HG03025 (cell line): ENCODE measurements around the gene STOML1.

ENCODE experiments used
- ATAC-seq: cut with Tn5 transposase; IDR thresholded peaks from one replicate; pipeline ENCODE4 v1.9.1; 2021; ENCODE audit warnings: mild to moderate bottlenecking, moderate library complexity; ENCODE audit not compliant: unreplicated experiment, low FRiP score

The STOML1 gene, protein sequence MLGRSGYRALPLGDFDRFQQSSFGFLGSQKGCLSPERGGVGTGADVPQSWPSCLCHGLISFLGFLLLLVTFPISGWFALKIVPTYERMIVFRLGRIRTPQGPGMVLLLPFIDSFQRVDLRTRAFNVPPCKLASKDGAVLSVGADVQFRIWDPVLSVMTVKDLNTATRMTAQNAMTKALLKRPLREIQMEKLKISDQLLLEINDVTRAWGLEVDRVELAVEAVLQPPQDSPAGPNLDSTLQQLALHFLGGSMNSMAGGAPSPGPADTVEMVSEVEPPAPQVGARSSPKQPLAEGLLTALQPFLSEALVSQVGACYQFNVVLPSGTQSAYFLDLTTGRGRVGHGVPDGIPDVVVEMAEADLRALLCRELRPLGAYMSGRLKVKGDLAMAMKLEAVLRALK

DNA sequence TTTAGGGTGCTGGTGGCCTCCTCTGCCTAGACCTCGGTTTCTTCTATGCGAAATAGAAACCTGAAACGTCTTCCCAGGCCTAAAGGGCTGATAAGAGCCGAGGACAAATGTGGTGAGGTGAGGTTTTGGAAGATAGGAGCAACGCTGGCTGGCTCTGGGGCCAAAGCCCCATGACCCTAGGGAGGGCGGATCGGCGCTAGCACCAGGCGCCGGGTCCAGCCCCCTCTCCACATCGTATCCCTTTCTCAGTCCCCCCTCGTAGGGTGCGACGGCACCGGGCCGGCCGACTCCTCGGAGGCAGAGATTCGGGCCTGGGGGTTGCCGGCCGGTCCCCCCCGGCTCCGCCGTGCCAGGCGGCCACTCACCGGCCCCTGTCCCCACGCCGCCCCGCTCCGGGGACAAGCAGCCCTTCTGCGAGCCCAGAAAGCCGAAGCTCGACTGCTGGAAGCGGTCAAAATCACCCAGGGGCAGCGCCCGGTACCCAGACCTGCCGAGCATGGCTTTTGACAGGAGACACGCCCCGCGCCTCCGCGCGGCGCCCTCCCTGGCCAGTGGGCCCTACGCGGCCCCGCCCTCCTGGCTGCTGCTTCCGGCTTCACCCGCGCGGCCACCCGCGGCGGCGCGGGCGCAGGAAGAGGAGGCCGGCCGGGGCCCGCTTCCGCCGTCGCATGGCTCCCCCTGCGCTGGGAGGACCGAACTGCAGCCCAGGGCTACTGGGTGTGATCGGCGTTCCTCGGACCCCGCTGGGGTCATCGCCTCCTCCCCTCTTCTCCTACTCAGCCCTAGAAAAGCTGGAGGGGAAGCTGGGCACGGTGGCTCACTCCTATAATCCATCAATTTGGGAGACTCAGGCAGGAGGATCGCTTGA lies at the start of gene STOML1:
TSS of gene STOML1 (minus strand) at position 570 of the 868 bp plus-strand sequence. CDS start at position 498, 72 bp downstream.
- ATAC-seq, result peak; percentile 65

DNA sequence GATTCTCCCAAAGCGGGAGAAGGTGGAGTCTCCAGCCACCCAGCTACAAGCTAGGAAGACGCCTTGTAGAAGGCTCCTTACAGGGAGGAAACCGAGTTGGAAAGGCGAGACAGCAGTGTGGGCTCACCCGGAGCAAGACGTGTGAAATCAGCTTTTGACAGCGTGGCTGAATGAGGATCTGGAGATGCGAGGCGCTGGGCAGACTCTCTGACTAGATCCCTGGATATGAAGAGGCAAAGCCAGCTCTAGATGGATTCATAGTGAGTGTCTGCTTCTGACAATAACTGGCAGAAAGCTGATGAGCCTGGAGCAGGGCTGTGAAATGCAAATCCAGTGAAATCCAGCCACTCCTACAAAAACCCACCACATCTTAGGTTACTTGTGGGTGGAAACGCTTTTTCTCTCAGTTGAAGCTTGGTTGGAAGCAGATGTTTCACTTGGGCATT lies 49.2 kb upstream of the STOML1 start:
- ATAC-seq, result no peak

DNA sequence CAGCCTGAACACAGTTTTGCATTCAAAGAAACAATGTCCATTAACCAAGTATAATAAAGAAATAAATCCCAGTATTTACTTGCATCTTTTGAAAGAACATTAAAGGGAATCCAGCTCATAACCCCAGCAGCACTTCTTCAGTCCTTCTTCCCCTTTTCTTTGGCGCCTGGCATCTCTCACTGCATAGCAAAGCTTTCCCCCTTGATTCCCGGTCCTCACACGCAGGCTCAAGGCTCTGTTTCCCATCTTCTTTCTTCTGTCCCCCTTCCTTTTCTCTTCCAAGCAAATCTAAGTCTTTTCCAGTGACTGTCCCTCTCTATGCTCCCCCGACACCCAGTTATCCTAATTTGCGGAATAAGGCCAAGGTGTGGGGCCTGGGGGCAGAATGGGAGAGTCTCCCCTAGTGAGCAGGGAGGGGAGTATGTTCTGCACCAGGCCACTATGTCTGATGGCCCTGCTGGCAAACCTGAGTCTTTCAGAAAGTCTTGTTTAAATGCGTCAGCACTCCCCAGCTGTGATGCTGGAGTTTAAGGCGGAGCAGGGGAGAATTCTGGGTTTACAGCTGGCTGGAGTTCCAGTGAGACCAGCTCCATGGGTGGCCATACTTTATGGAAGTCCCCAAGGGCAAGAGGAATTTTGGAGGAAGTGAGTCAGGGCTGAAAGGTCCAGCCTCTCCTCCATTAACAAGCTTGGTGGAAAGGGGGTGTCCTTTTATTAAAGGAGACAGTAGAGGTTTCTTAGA lies 48.2 kb upstream of the STOML1 start:
- no peak for ATAC-seq

DNA sequence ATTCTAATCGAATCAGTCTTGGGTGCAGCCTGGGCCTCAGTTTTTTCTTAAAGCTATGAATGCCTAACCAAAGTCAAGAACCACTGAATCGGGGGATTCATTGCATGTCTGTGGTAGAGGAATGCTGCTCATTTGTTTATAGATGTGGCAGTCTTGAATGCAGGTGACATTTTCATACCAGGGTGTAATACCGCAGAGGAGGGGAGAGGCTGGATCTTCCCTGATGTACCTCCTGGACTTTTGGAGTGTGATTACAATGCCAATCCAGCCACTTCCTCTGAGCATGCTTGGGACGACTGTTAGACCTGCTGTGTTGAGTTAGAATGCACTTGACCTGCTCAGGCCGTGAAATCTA lies 47.5 kb upstream of the STOML1 start:
- no peak for ATAC-seq

DNA sequence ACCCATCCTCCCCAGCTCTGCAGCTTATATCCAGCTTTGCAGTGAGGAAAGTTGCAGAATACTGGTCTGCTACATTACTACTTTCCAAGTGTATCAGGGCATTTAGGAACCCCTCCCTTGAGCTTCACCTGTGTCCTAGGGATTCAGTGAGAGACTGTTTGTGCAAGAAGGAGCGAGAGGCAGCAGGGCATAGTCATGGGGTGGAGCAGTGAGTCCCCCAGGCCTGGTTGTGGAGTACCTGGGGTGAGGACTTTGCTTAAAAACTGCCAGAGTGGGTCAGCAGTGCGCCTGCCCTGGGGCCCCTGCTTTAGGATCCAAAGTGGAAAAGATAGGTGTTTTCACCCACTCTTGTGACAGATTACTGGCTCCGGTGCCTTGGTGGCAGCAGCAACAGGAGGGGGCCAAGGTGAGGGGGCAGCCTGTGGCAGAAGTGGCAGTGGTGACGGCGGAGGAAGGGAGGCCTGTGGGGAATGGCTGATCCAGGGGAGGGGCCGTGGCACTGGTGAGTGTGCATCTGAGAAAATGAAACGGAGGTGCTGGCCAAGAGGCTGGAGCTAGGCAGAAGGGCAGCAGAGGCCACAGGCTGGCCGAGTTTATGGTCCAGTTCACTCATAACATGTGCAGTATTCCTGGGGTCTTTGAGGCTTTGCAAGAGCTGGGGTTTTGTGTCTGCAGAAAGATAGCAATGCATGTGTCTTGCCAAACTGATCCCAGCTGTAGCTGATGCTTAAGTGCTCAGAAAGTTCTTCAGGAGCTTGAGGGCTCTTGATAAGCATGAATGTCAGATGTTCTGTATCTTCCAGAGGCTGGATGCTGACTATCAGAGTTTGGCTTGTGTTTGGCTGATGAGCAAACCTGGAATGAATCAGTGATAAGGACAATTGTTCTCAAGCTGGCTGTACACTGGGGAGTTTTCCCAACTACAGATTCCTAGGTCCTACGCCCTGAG lies 46.9 kb upstream of the STOML1 start:
- ATAC-seq, result no peak

DNA sequence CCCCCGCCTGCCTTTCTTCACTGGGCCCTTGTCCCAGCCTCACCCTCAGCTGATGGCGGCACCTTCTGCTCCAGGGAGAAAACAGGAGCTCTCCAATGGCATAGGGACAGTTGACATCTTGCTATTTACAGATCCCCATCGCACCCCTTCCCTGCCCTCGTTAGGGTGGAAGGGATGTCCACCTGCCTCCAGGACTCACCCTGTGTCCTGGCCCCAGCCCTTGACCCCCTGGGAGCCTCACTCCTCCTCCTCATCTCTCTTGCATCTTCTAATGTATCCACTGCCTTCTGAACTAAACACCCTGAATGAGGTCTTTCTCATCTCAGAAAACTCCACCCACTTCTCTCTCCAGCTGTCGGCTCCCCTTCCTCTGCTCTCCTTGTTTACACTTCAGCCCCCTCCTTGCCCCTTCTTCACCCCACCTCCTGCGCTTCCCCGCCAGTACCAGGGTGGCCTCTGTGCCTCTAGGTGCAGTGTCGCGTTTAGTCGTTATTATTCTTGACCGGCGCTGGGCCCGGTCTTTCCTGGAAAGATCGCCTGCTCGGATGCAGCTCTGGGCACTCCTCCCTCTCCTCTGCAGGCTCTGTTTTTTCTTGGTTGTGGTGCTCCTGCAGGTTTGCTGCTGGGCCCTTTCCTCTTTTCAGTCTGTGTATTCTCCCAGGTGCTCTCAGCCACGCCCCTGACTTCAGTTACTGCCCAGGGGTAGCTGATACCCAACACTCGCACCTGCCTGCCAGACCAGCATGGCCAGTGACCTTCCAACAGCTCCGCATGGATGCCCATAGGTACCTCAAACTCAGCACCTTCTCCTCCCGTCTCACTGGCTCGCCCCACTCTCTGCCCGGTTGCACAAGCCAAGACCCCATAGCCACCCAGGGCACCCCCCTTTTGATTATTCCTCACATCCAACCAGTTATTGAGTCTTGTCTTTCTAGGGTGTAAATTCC lies 45.3 kb upstream of the STOML1 start:
- ATAC-seq, result no peak

DNA sequence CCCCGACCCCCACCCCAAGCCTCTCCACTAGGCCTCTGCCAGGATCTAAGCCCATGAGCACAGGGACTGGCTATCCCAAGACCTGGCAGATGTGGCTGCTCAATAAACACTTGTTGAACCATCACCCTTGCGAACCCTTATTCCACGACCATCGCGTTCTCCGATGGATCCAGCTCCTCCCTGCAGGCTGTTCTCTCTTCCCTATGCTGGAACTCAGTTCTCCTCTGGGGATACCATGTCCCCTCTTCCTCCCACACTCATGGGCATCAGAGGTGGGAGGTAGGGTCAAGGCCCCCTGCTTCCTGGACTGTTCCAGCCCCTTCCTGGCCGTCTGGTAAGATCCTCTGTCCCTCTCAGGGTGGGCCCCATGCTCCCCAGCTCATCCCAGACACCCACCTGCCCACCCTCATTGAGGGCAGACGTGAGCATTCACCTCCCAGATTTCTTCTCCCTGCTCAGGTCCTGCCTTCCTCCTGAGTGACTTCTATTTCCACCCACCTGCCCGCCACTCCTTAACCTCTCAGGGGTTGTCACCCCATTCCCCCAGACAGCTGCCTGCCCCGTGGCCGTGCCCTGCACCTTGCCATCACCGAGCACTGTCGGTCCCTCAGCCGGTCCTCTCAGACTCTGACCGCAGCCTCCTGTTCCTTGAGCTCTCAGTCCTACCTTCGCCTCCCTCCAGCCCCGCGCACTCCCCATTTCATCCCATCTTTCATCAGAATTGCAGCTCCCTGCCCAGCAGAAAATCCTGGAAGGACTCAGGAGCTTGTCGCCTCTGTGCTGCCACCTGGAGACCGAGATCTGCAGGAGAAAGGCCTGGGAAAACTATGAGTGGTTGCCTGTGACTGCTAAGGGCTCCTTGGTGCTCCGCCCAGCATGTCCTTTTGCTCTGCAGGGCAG lies 44.4 kb upstream of the STOML1 start:
- ATAC-seq, result no peak

DNA sequence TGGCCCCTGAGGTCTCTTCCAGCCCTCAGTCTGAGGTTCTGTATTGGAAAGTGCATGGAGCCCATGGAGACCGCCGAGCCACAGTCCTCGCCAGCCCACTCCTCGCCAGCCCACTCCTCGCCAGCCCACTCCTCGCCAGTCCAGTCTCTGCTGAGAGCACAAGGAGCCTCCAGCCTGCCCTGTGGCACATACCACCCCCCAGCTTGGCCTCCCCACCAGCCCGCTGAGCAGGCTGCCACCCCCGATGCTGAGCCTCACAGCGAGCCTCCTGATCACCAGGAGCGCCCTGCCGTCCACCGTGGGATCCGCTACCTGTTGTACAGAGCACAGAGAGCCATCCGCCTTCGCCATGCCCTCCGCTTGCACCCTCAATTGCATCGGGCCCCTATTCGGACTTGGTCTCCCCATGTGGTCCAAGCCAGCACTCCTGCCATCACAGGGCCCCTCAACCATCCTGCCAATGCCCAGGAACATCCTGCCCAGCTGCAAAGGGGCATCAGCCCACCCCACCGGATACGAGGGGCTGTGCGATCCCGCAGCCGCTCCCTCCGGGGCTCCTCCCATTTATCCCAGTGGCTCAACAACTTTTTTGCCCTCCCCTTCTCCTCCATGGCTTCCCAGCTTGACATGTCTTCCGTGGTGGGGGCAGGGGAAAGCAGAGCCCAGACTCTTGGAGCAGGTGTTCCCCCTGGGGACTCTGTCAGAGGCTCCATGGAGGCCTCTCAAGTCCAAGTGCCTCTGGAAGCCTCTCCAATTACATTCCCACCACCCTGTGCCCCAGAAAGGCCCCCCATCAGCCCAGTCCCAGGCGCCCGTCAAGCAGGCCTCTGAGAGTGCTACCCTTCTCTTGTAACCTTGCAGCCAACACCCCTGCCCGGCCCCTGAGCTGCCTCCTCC lies 43.3 kb upstream of the STOML1 start:
- ATAC-seq, result no peak

DNA sequence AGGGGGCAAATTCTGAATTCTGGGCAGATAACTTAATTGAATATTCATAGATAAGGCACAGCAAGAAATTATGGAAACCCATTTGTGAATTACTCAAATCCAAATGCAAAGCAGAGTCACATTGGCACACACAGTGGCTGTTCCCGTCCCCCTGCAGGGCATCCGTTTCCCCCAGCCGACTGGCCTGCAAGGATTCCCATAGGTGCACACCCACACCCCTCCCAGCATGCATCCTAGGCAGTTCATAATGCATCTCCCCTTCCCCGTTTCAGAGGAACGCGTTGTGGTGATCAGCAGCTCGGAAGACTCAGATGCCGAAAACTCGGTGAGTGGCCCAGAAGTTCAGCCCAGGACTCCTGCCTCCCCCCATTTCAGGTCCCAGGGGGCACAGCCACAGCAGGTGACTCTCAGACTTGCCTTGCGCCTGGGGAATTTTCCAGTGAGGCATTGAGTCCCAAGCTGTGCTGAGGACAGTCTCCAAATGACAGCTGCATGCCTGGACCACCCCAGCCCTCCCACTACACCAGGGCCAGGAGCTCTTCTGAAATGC lies 42.2 kb upstream of the STOML1 start:
- no peak for ATAC-seq

DNA sequence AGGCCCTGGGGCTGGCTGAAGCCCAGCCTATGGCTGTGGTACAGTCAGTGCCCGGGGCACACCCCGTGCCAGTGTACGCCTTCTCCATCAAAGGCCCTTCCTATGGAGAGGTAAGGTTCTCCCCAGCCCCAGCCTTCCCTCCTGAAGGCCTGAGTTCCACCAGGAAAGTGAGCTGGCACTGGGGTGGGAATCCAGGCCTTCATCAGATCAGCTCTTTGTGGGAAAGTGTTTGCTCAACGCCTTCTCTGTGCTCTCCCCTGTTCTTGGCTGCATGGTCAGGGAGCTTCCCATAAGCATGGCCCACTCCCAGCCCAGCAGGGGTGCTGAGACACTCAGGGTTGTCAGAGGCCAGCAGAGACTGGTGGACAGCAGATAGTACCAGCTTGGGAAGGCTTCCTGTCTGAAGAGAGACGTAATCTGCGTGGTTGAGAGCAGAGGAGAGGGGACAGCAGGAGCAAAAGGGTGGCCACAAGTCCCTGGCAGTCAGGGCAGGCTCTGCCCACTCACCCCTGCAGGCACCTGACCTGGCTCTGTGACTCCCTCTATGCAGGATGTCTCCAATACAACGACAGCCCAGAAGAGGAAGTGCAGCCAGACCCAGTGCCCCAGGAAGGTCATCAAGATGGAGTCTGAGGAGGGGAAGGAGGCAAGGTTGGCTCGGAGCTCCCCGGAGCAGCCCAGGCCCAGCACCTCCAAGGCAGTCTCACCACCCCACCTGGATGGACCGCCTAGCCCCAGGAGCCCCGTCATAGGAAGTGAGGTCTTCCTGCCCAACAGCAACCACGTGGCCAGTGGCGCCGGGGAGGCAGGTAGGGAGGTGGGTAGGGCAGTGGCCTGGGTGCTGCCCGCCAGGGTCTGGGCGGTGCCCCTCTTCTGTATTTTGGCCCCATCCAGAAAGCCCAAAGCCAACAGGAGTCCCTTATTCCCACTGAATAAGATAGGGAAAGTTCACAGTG lies 40.8 kb upstream of the STOML1 start:
- ATAC-seq, result no peak

DNA sequence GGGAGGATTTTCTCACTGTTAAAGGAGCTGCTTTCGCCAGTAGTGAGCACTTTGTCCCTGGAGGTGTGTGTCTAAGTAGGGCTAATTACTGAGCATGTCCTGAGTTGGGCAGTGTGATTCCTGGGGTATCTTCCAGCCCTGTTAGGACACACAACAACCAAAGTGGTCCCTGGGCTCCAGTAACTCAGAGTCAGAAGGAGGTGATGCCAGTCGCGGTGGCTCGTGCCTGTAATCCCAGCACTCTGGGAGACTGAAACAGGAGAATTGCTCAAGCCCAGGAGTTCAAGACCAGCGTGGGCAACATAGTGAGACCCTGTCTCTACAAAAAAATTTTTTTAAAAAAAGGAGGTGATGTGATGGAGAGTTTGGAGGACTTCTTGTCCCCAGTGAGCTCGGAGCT lies 40.0 kb upstream of the STOML1 start:
- no peak for ATAC-seq

DNA sequence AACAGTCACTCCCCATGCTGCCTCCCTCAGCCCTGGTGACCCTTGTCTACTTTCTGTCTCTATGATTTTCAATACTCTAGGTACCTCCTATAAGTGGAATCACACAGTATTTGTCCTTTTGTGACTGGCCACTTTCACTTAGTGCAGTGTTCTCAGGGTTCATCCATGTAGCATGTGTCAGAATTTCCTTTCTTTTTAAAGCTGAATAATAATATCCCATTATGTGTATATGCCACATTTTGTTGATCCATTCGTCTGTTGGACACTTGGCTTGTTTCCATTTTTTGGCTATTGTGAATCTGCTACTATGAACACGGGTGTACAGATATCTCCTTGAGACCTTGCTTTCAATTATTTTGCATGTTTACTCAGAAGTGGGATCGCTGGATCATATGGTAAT lies 36.6 kb upstream of the STOML1 start:
- ATAC-seq, result no peak

DNA sequence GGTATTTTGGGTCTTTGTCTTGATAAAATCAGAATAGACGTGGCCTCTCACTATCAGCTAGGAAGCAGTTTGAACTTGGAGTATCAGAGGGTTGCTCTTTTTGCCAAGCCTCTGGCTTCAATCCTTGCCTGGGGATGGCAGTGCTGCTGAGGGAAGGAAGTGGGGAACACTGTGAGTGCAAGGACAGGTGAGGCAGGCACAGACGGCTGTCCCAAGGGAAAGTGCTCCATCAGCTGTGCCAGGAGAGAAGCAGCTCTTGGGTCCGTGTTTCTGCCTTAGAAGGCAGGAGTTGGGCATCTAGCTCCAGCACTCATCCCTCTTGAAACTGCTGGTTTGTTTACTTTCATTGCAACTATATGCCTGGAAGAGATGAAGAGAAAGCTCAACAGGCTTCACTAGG lies 35.6 kb upstream of the STOML1 start:
- no peak for ATAC-seq

DNA sequence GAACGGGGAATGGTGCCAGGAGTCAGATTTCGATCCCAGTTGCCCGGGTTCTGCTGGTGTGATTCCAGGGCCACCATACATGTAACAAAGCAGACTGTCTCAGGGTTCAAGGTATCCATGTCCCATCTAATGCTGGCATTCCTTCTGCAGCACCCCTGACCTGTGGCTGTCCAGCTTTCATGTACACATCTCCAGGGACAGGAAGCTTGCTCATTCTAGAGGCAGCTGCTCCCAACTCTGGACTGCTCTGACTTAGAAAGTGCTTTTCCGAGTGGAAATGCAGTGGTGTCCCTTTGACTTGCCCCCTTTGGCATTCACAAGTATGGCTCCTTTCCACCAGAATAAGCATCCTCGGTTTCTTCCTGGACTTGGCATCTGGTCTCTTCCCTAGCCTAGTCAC lies 33.3 kb upstream of the STOML1 start:
- ATAC-seq, result no peak

DNA sequence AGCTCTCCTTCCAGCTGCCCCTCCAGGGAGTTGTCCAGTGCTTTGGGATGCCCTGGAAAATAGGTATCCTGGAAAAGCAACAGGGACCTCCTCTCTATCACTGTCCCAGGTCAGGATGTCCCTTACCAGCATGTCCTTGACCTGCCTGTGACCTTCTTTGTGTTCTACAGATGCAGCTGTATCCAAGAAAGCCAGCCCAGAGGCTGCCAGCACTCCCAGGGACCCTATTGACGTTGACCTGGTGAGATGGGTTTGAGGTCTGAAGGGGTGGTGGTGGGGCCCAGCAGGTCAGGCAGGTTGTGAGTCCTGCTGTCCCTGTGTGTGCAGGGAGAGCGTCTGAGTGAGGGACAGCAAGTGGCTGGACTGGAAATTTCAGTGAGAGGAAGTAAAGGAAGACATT lies 32.6 kb upstream of the STOML1 start:
- no peak for ATAC-seq
